HG02943 (cell line): Measurements from ENCODE around the gene CD81.
"Not testable (repeated sequence)": the region's sequence is repeated elsewhere in the genome, so short reads cannot be mapped to it uniquely, and the experiment has no call there.

Experiments used
- ATAC-seq: cut with Tn5 transposase; IDR thresholded peaks from one replicate; pipeline ENCODE4 v1.9.1; 2021; ENCODE audit warnings: mild to moderate bottlenecking, low read depth, moderate library complexity; ENCODE audit not compliant: unreplicated experiment

Gene CD81

DNA sequence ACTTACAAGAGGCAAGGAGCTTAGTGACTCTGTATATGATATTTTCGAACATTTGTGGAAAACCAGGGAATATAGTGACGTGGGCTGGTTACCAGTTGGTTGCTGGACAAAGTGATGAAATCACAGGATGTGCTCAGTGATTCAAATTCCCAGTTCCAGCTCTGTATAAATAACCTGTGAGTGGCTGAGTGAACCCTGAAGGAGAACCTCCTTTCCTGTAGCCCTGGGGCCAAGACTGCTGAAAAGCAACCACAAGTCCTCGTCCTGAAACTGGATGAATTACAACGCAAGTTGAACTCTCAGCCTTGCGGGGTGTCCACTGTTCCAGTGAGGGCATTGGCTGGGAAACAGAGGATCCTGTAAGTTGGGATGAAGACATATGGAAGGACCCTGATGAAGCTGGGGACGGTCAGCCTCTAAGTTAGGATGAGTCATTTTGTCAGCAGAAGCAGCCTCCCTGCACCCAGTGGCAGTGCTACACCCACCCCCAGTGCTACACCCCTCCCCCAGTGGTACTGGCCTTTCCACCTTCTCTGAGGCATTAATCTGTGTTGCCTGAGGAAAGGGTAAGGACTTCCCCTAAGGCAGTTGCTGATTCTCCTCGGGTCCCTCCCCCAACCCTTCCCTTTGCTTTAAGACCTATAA lies 22.0 kb upstream of the CD81 start:
- no peak for ATAC-seq

DNA sequence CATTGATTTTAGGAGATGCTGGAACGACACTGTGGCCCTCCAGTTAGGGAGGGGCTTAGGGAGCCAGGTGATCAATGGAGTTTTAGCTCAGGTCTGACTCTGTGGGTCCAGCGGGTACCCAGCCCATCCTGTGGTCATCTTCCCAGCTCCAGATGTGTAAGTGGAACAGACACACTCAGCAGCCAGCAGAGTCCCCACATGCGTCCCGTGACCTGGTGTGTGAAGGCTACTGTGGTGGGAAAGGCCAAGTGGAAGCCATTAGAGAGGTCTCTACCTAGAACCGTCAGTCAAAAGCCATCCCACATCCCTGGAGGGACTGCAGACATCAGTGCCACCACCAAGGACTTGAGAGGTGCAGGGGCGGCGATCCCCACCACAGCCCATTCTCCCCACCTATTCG lies 19.9 kb upstream of the CD81 start:
- ATAC-seq = no peak

DNA sequence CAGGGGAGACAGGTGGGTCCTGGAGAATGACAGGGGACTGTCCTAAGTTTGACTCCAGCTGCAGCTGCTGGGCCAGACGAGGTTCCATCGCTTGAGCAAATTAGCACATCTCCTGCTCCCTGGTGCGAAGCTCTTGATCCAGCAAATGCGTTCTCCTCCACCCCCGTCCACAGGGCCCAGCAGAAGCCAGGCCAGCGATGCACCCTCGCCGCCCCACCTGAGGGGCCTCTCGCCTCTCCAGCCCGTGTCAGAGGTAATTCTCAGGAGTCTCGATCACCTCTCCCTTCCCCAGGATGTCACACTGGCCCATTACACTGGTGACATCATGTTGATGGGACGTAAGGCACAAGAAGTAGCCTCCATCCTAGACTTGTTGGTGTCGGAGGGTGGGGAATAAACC lies 19.5 kb upstream of the CD81 start:
- not testable (repeated sequence) for ATAC-seq

- ATAC-seq = no peak
These were observed 18.2 kb upstream of the CD81 start for GRCh38 chr11:2358754-2359442.

DNA sequence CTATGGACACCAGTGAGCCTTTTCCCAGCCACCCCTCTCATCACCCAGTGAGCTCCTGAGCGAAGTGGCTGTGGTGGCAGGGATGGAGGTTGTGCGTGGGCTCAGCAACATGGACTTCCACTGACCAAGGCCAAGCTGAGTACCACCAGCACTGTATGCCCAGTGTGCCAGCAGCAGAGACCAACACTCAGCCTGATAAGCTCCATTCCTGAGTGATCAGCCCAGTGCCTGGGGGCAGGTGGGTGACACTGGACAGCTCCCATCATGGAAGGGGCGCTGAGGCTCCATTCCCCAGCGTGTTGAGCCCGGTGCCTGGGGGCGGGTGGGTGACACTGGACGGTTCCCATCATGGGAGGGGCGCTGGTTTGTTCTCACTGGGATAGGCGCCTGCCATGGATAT lies 17.6 kb upstream of the CD81 start:
- ATAC-seq = no peak

DNA sequence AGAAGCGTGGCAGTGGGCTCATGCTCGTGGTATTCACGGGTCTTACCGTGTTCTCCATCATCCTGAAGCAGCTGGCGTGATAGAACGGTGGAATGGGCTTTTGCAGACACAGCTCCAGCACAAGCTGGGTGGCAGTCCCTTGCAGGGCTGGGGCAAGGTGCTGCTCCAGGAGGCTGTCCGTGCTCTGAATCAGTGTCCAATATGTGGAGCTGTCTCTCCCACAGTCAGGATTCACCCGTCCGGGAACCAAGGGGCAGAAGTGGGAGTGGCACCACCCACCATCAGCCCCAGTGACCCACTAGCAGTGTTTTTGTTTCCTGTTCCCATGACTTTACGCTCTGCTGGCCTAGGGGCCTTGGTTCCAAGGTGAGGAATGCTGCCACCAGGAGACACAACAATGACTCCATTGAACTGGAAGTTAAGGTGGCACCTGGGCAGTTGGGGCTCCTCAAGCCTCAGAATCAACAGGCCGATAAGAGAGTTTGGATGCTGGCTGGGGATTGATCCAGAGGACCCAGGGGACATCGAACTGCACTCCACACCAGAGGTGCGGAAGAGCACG lies 16.9 kb upstream of the CD81 start:
- no peak for ATAC-seq

DNA sequence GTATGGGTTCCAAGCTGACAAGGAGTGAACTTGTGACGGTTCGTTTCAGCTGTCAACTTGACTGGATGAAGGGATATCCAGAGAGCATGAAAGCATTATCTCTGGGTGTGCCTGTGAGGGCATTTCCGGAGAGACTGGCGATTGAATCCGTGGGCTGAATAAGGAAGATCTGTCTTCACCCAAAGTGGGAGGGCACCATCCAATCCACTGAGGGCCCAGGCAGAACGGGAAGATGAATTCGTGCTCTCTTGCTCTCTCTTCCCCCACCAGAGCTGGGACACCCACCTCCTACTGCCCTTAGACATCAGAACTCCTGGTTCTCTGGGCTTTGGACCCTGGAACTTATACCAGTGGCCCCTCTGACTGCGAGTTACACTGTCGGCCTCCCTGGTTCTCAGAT lies 15.5 kb upstream of the CD81 start:
- ATAC-seq = no peak

GRCh38 chr11:2362414-2362813 lies 14.7 kb upstream of the CD81 start:
- ATAC-seq = no peak

- ATAC-seq = no peak
These were observed 14.0 kb upstream of the CD81 start for GRCh38 chr11:2363130-2363529.

GRCh38 chr11:2363577-2364370 lies 13.3 kb upstream of the CD81 start:
- no peak for ATAC-seq

- ATAC-seq = not testable (repeated sequence)
These were observed 12.7 kb upstream of the CD81 start for GRCh38 chr11:2364386-2364785.

- ATAC-seq = no peak
These were observed 11.4 kb upstream of the CD81 start for GRCh38 chr11:2365571-2366210.

DNA sequence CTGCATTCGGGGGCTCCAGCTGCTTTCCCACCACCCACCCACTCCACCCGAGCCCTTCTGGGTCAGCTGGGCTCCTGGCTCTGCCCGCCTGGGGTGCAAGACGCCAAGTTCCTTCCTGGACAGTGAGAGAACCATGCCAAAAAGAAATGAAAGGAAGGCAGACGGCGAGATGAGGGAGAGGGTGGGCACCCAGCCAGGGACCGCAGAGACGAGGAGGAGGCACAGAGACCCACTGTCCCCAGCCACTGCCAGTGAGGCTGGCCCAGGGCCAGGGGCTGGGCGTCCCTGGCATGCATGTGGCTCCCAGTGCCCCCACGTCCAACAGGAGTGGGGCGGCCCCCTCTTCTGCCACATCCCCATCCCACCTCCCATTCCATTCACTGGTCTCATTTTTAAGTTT lies 10.8 kb upstream of the CD81 start:
- ATAC-seq = no peak

GRCh38 chr11:2366733-2367132 lies 10.4 kb upstream of the CD81 start:
- no peak for ATAC-seq

DNA sequence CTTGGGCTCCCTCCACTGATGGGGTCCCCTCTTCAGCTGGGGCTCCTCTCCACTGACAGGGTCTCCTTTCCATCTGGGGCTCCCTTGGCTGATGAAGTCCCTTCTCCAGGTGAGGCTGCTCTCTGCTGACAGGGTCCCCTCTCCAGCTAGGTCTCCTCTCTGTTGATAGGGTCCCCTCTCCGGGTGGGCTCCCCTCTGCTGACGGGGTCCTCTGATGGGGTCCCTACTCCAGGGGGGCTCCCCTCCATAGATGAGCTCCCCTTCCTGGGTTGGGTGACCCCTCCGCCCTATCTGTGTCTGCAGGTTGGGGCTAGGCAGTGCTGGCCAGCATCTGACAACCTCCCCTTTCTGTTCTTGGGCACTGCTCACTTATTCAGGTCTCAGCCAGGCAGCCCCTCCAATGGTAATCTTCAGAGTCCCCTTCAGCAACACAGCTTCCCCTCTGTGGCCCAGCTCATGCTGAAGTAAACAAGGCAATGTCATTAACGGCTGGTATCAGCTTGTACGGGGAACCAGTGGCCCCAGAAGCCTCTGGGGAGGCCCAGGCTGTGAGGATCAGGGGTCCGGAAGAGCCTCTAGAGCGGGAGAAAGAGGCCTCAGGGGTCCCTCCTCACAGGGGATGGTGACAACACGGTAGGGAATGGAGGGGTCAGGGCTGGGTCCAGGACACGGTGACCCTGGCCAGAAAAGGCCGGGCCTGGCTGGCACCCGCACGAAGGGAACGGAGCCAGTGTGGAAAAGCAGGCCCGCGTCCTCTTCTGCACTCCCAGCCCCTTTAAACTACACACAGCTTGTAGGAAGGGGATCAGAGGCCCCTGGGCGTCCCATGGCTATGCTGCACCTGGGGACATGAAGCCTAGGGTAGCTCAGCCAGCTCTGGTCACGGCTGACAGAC lies 9.6 kb upstream of the CD81 start:
- no peak for ATAC-seq

GRCh38 chr11:2368178-2368850 lies 8.8 kb upstream of the CD81 start:
- ATAC-seq = no peak

DNA sequence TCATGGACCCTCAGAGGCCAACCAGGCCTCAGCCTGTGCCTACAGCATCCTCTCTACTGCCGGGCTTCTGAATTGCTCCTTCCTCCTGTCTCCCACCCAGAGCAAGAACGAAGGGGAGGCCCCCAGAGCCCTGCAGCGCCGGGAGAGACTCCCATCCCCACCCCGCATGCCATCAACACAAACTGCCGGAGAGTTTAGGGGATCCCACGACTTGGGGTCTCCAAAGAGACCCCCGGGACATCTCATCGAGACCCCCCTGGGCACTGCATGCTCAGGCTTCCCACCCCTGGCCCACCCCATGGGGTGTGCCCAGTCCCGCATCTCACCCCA lies 8.3 kb upstream of the CD81 start:
- no peak for ATAC-seq

GRCh38 chr11:2369320-2369719 lies 7.8 kb upstream of the CD81 start:
- no peak for ATAC-seq

DNA sequence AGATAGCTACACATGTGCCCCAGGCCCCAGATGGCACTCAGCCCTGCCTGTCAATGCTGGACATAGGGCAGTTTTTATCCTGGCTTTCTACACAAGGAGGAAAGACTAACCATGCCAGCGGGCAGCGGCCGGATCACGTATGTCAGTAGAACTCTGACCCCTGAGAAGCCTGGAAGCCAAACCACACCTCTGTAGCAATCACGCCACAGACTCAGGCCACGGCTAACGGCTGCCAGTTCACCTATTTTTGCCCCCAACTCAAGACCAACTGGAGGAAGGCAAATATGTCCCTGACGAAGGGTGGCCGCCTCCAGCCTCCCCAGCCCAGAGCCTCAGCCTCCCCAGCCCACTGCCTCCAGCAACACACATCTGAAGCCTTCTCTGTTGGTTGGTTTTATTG lies 7.2 kb upstream of the CD81 start:
- ATAC-seq = no peak
